ENCODE measurements around the gene NEK6. TPM values are rescaled to one million over a fixed set of nuclear protein-coding genes. Genes with fewer than 3 reads are reported as not detected.
A peak's percentile ranks its signal among the peaks of the same experiment; 100 is the strongest.
"Not testable (repeated sequence)": the region's sequence is repeated elsewhere in the genome, so short reads cannot be mapped to it uniquely, and the experiment has no call there.

NEK6 gene
- polyA plus RNA-seq, 1 experiment: 128 TPM

DNA sequence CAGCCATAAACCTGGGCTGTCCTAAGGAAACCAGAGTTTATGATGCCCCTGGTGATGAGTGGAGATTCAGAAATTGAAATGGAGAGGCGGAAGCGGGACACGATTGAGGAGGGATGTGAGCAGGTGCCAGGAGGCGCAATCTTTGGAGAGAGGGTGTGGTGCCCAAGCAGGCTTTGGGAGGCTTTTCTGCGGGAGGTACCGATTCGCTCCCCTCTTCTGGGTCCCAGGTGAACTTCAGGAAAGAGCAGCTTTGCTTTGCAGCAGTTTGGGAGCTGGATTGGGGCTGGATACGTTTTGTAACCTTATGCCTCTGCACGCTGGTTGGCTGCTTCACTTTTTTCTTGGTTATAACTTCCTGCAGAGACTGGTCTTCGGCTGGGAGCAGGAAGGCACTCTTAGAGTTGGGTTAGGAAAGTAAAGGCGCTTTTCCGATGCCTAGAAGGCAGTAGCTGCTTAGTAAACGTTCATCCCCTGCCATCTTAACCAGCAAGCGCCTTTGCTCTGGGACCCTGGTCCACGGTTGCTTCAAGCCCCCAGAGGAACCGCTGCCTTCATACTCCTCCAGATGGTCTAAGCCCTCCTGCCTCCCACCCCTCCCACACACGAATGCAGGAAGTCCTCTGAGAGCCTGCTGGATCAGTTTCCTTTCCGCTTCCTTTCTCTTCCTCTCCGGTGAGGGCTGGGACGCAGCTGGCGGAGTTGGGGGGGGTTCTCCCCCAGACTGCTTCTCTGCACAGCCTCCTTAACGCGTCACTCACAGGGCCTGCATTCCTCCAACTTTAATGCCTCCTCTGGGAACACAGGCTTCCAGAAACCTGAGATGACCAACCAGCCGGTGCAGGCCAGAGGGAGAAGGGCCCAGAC lies 15.2 kb upstream of the NEK6 start:
- DNase-seq (ENCODE audit: low read depth, low spot score): no peak
- Histone ChIP-seq H3K4me3 (ENCODE audit: low read depth, low read length) (peak overlapping the region; percentile 36), H3K27ac (ENCODE audit: low read depth, low read length) (peak overlapping the region; percentile 82), H3K27me3 (ENCODE audit: control insufficient read depth, insufficient read depth, low read length) (peaks cover 7% of the 10 kb centered on the region), H3K9me3 (ENCODE audit: control insufficient read depth, insufficient read depth, low read length) (no peaks in the 10 kb centered on the region)
- TF ChIP-seq, protein P1, sequence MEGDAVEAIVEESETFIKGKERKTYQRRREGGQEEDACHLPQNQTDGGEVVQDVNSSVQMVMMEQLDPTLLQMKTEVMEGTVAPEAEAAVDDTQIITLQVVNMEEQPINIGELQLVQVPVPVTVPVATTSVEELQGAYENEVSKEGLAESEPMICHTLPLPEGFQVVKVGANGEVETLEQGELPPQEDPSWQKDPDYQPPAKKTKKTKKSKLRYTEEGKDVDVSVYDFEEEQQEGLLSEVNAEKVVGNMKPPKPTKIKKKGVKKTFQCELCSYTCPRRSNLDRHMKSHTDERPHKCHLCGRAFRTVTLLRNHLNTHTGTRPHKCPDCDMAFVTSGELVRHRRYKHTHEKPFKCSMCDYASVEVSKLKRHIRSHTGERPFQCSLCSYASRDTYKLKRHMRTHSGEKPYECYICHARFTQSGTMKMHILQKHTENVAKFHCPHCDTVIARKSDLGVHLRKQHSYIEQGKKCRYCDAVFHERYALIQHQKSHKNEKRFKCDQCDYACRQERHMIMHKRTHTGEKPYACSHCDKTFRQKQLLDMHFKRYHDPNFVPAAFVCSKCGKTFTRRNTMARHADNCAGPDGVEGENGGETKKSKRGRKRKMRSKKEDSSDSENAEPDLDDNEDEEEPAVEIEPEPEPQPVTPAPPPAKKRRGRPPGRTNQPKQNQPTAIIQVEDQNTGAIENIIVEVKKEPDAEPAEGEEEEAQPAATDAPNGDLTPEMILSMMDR (IDR thresholded peaks at IDR 0.05; ENCODE audit: low read depth, low read length): no peak
- POLR2A ChIA-PET: no interaction called here
- CTCF ChIA-PET: interaction anchor here (0.6 to 1.3 kb wide), 2 partner anchors 16 to 1002 kb away, joined by 3 read pairs; no protein-coding TSS in a partner anchor

DNA sequence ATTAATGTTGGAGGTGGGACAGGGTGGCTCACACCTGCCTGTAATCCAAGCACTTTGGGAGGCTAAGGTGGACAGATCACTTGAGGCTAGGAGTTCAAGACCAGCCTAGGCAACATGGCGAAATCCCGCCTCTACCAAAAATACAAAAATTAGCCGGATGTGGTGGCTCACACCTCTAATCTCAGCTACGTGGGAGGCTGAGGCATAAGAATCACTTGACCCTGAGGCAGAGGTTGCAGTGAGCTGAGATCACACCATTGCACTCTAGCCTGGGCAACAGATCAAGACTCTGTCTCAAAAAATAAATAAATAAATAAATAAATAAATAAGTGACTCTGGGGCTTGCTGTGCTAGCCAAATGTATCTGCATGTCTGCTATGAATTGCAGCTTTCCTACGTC lies 10.4 kb upstream of the NEK6 start:
- H3K4me3 ChIP-seq (ENCODE audit: low read depth, low read length); H3K27me3 ChIP-seq (ENCODE audit: control insufficient read depth, insufficient read depth, low read length); POLR2A ChIA-PET; H3K9me3 ChIP-seq (ENCODE audit: control insufficient read depth, insufficient read depth, low read length); H3K27ac ChIP-seq (ENCODE audit: low read depth, low read length); DNase-seq (ENCODE audit: low read depth, low spot score): not testable (repeated sequence)
- CTCF ChIA-PET: interaction anchor here (1.4 kb wide), 1 partner anchor 9 kb away, joined by 5 read pairs; no protein-coding TSS in a partner anchor

DNA sequence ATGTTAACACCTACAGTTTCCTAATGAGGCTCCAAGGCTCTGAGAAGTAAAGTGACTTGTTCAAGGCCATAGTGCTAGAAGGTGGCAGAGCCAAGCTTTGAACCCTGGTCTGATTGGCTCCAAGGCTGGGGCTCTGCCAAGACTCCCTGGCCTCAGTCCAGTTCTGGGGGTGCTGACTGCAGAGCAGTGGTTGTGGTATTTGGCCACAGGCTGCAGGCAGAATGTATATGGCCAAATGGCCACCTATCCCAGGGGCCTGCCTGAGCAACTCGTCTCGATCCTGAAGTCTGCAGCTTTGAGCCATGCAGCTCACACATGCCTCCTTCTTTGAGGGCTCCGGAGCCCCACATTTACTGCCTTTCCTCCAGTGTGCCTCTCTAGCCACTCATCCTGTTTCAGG lies 9.7 kb upstream of the NEK6 start:
- no peak overlapping the region for H3K4me3 ChIP-seq (ENCODE audit: low read depth, low read length)
- no peak for DNase-seq (ENCODE audit: low read depth, low spot score)
- ChIA-PET POLR2A (no interaction called here), CTCF (interaction anchor here (1.4 kb wide), 1 partner anchor 9 kb away, joined by 5 read pairs; no protein-coding TSS in a partner anchor)
- H3K9me3 ChIP-seq (ENCODE audit: control insufficient read depth, insufficient read depth, low read length): no peaks in the 10 kb centered on the region
- H3K27ac ChIP-seq (ENCODE audit: low read depth, low read length): no peak overlapping the region
- TF ChIP-seq, protein P1 (IDR thresholded peaks at IDR 0.05; ENCODE audit: low read depth, low read length): no peak
- no peaks in the 10 kb centered on the region for H3K27me3 ChIP-seq (ENCODE audit: control insufficient read depth, insufficient read depth, low read length)

DNA sequence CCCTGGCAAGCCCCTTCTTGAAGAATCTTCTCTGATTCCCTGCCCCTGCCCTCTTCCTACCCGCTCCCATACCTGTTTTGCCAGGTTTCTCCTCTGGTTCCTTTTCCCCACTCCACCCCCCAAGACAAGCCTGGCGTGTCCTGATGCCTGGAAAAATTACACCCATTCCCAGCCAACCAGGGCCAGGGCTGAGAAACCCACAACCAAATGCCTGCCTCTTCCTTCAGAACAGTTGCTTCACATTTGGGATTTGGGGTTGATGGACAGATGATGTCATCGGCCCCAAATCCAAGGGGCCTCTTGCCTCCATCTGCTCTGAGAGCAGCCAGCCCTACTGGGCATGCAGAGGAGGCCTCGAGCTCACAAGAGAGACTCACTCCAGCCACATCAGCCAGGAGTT lies 8.8 kb upstream of the NEK6 start:
- POLR2A ChIA-PET: no interaction called here

DNA sequence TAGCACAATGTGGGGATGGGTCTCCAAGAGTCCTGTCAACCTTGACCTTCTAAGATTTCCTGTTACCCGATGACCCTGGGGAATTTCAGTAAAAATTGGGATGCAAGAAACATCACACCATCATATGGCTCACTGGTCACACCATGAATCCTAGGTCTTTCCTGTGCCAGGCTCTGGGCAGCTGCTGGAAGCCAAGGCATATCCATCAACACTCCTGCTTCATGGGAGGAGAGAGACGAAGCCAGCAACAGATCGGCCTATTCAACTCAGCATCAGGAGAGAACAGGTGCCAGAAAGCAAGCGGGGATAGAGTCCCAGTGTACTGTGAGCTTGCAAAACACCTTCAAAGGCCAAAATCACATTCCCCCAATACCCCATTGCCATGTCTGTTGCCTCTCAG lies 6.5 kb upstream of the NEK6 start:
- Histone ChIP-seq H3K9me3 (ENCODE audit: control insufficient read depth, insufficient read depth, low read length) (no peaks in the 10 kb centered on the region), H3K27ac (ENCODE audit: low read depth, low read length) (peak overlapping the region; percentile 66), H3K27me3 (ENCODE audit: control insufficient read depth, insufficient read depth, low read length) (no peaks in the 10 kb centered on the region), H3K4me3 (ENCODE audit: low read depth, low read length) (no peak overlapping the region)
- TF ChIP-seq, protein P1 (IDR thresholded peaks at IDR 0.05; ENCODE audit: low read depth, low read length): no peak
- no peak for DNase-seq (ENCODE audit: low read depth, low spot score)
- POLR2A ChIA-PET: no interaction called here
- CTCF ChIA-PET: no interaction called here

More for the DNA sequence above, 8.8 kb upstream of the NEK6 start:
- H3K27ac ChIP-seq (ENCODE audit: low read depth, low read length): no peak overlapping the region
- TF ChIP-seq, protein P1 (IDR thresholded peaks at IDR 0.05; ENCODE audit: low read depth, low read length): no peak
- CTCF ChIA-PET: no interaction called here
- no peaks in the 10 kb centered on the region for H3K9me3 ChIP-seq (ENCODE audit: control insufficient read depth, insufficient read depth, low read length)
- H3K27me3 ChIP-seq (ENCODE audit: control insufficient read depth, insufficient read depth, low read length): no peaks in the 10 kb centered on the region
- no peak for DNase-seq (ENCODE audit: low read depth, low spot score)
- no peak overlapping the region for H3K4me3 ChIP-seq (ENCODE audit: low read depth, low read length)

Measured in AG04450 (cell line).